SK-N-SH treated with all-trans-retinoic acid at 6 μM for 48 hours (cell line): ENCODE measurements around the gene MYPN.

Experiments
- CSDC2 ChIP-seq: fragments of 250-450 bp; sonication (Bioruptor Pico); IDR thresholded peaks from 2 replicates; pipeline ENCODE4 v1.5.0; 2020; ENCODE audit warnings: mild to moderate bottlenecking, moderate library complexity
- CSRNP3 ChIP-seq: fragments of 250-450 bp; sonication (Bioruptor Pico); IDR thresholded peaks from 2 replicates; pipeline ENCODE4 v1.5.1; 2021; ENCODE audit warnings: mild to moderate bottlenecking, moderate library complexity
- ESRRG ChIP-seq: fragments of 250-450 bp; sonication (Bioruptor Pico); IDR thresholded peaks from 2 replicates; pipeline ENCODE4 v1.6.1; 2021; ENCODE audit warnings: mild to moderate bottlenecking
- GLIS3 ChIP-seq: fragments of 250-450 bp; sonication (Bioruptor Pico); IDR thresholded peaks from 2 replicates; pipeline ENCODE4 v1.5.0; 2020; ENCODE audit warnings: mild to moderate bottlenecking, moderate library complexity
- PATZ1 ChIP-seq: fragments of 250-450 bp; sonication (Bioruptor Pico); IDR thresholded peaks from 2 replicates; pipeline ENCODE4 v1.8.0; 2020; ENCODE audit warnings: mild to moderate bottlenecking, moderate library complexity, borderline replicate concordance
- TOX ChIP-seq: fragments of 250-450 bp; sonication (Bioruptor Pico); IDR thresholded peaks from 2 replicates; pipeline ENCODE4 v1.8.0; 2021; ENCODE audit warnings: mild to moderate bottlenecking, moderate library complexity, borderline replicate concordance
- TSHZ2 ChIP-seq: fragments of 250-450 bp; sonication (Bioruptor Pico); IDR thresholded peaks from 2 replicates; pipeline ENCODE4 v1.5.0; 2020; ENCODE audit warnings: mild to moderate bottlenecking, moderate library complexity
- ZFP3 ChIP-seq: fragments of 250-450 bp; sonication (Bioruptor Pico); IDR thresholded peaks from 2 replicates; pipeline ENCODE4 v1.5.0; 2020; ENCODE audit warnings: mild to moderate bottlenecking, moderate library complexity
- ZNF565 ChIP-seq: fragments of 450-650 bp; formaldehyde crosslinking; conservative IDR thresholded peaks from 2 replicates; pipeline ENCODE4 v1.5.0; 2020; ENCODE audit warnings: low read depth, mild to moderate bottlenecking, moderate library complexity

GRCh38 chr10:68235111-68235510, 125.8 kb downstream of the MYPN start:
- TF ChIP-seq ZFP3 (CRISPR knock-in tag) = no peak
- no peak for TF ChIP-seq TSHZ2 (CRISPR knock-in tag)
- TF ChIP-seq PATZ1 (CRISPR knock-in tag) = no peak
- no peak for TF ChIP-seq GLIS3 (CRISPR knock-in tag)
- TF ChIP-seq ESRRG (CRISPR knock-in tag) = no peak
- TF ChIP-seq TOX (CRISPR knock-in tag) = no peak
- TF ChIP-seq CSRNP3 (CRISPR knock-in tag) = no peak
- TF ChIP-seq ZNF565 (CRISPR knock-in tag) = no peak
- TF ChIP-seq CSDC2 (CRISPR knock-in tag) = no peak
